Liver (tissue), 9 donors: ENCODE results near the gene HBP1. TPM values are rescaled to one million over a fixed set of nuclear protein-coding genes. Genes with fewer than 3 reads are reported as not detected.

ENCODE experiments used
- DNase-seq: peaks from one replicate; pipeline ENCODE4 v3.0.0-alpha.2; 2017; ENCODE audit warnings: low spot score
- H3K27ac ChIP-seq, 2 donors: one replicate each; pipeline ENCODE4 v1.7.0; 2013; ENCODE audit warnings: inconsistent platforms in 2 of 2, low read length in 2 of 2, control low read depth in 1 of 2, low read depth in 1 of 2, mild to moderate bottlenecking in 1 of 2
- H3K27me3 ChIP-seq, 4 donors: one replicate each; pipeline versions ENCODE4 v1.6.1 to v1.7.0; 2013; ENCODE audit warnings: low read length in 3 of 4, inconsistent platforms in 1 of 4, mild to moderate bottlenecking in 1 of 4, moderate library complexity in 1 of 4; ENCODE audit not compliant: control insufficient read depth in 4 of 4, insufficient read depth in 4 of 4
- H3K36me3 ChIP-seq, 4 donors: one replicate each; pipeline versions ENCODE4 v1.6.1 to v1.7.0; 2013; ENCODE audit warnings: low read length in 3 of 4, mild to moderate bottlenecking in 3 of 4, low read depth in 1 of 4, moderate library complexity in 1 of 4; ENCODE audit not compliant: control insufficient read depth in 4 of 4, insufficient read depth in 3 of 4
- H3K4me1 ChIP-seq, 4 donors: one replicate each; pipeline versions ENCODE4 v1.6.1 to v1.7.0; 2013; ENCODE audit warnings: low read length in 3 of 4, mild to moderate bottlenecking in 3 of 4, moderate library complexity in 1 of 4; ENCODE audit not compliant: control insufficient read depth in 4 of 4, insufficient read depth in 4 of 4
- H3K4me3 ChIP-seq, 3 donors: one replicate each; pipeline versions ENCODE4 v1.6.1 to v1.7.0; 2013; ENCODE audit warnings: low read length in 3 of 3, control low read depth in 1 of 3, low read depth in 1 of 3, mild to moderate bottlenecking in 1 of 3
- H3K9ac ChIP-seq, 2 donors: one replicate each; pipeline ENCODE4 v1.7.0; 2013; ENCODE audit warnings: low read length in 2 of 2, mild to moderate bottlenecking in 2 of 2, moderate library complexity in 2 of 2, control low read depth in 1 of 2, low read depth in 1 of 2
- H3K9me3 ChIP-seq, 4 donors: one replicate each; pipeline versions ENCODE4 v1.6.1 to v1.7.0; 2013; ENCODE audit warnings: low read length in 3 of 4; ENCODE audit not compliant: control insufficient read depth in 4 of 4
- ATF3 ChIP-seq: IDR thresholded peaks from 2 replicates; pipeline ENCODE4 v1.6.1; 2016; ENCODE audit warnings: antibody characterized with exemption
- CTCF ChIP-seq: fragments of 150-350 bp; IDR thresholded peaks from 2 replicates; pipeline ENCODE4 v1.5.1; 2017; ENCODE audit warnings: improper control_type of control experiment, low read depth, low read length; ENCODE audit not compliant: missing input control
- EGR1 ChIP-seq, 2 donors: IDR thresholded peaks; 2 replicates each; pipeline ENCODE4 v1.6.1; 2016 to 2018; ENCODE audit warnings: antibody characterized with exemption in 2 of 2, low read depth in 2 of 2
- FOXA1 ChIP-seq: IDR thresholded peaks from 2 replicates; pipeline ENCODE4 v1.6.1; 2016; ENCODE audit warnings: antibody characterized with exemption
- FOXA2 ChIP-seq: IDR thresholded peaks from 2 replicates; pipeline ENCODE4 v1.6.1; 2016; ENCODE audit warnings: antibody characterized with exemption
- GABPA ChIP-seq, 2 donors: IDR thresholded peaks in 1 of 2; conservative IDR thresholded peaks in 1 of 2; 2 replicates each; pipeline ENCODE4 v1.6.1; 2016; ENCODE audit warnings: antibody characterized with exemption in 2 of 2, mild to moderate bottlenecking in 1 of 2, moderate library complexity in 1 of 2
- HNF4A ChIP-seq, 2 donors: conservative IDR thresholded peaks; 2 replicates each; pipeline ENCODE4 v1.6.1; 2016; ENCODE audit warnings: antibody characterized with exemption in 2 of 2, mild to moderate bottlenecking in 2 of 2
- HNF4G ChIP-seq: IDR thresholded peaks from 2 replicates; pipeline ENCODE4 v1.6.1; 2016; ENCODE audit warnings: antibody characterized with exemption
- JUND ChIP-seq, 2 donors: IDR thresholded peaks; 2 replicates each; pipeline ENCODE4 v1.6.1; 2016; ENCODE audit warnings: antibody characterized with exemption in 2 of 2
- MAX ChIP-seq: IDR thresholded peaks from 2 replicates; pipeline ENCODE4 v1.6.1; 2016; ENCODE audit warnings: antibody characterized with exemption
- NR2F2 ChIP-seq: IDR thresholded peaks from 2 replicates; pipeline ENCODE4 v1.6.1; 2016; ENCODE audit warnings: antibody characterized with exemption
- RAD21 ChIP-seq, 2 donors: IDR thresholded peaks; 2 replicates each; pipeline ENCODE4 v1.6.1; 2016; ENCODE audit warnings: antibody characterized with exemption in 2 of 2, mild to moderate bottlenecking in 2 of 2
- REST ChIP-seq: IDR thresholded peaks from 2 replicates; pipeline ENCODE4 v1.6.1; 2016; ENCODE audit warnings: antibody characterized with exemption, mild to moderate bottlenecking
- RXRA ChIP-seq, 2 donors: IDR thresholded peaks; 2 replicates each; pipeline ENCODE4 v1.6.1; 2017 to 2018; ENCODE audit warnings: antibody characterized with exemption in 2 of 2, mild to moderate bottlenecking in 1 of 2
- SP1 ChIP-seq: IDR thresholded peaks from 2 replicates; pipeline ENCODE4 v1.6.1; 2018; ENCODE audit warnings: antibody characterized with exemption, mild to moderate bottlenecking
- TAF1 ChIP-seq: conservative IDR thresholded peaks from 2 replicates; pipeline ENCODE4 v1.6.1; 2016; ENCODE audit warnings: antibody characterized with exemption, mild to moderate bottlenecking
- YY1 ChIP-seq: IDR thresholded peaks from 2 replicates; pipeline ENCODE4 v1.6.1; 2016; ENCODE audit warnings: antibody characterized with exemption, mild to moderate bottlenecking
- ZBTB33 ChIP-seq: IDR thresholded peaks from 2 replicates; pipeline ENCODE4 v1.6.1; 2016; ENCODE audit warnings: antibody characterized with exemption
- WGBS: extraction: QIAGEN DNeasy Blood & Tissue Kit; methylation state at CpG from one replicate; pipeline ENCODE4 v1.1.7; 2013; 5-methylcytosine and 5-hydroxymethylcytosine counted together
- polyA plus RNA-seq, 2 donors: library from polyadenylated mRNA; stranded (reverse) in 1 of 2; unstranded in 1 of 2; fragments of 200-250 nt in 1 of 2; fragments of >200 nt in 1 of 2; fragmentation: Nextera tagmentation in 1 of 2; extraction: Ambion mirVana in 1 of 2; gene quantifications; one replicate each; pipeline versions ENCODE4 v1.2.1 to v1.2.3, GENCODE V29; 2013 to 2015
- total RNA-seq, 2 donors: library from RNA; depleted of rRNA; stranded (reverse); fragments of >200 nt; gene quantifications; one replicate each; pipeline ENCODE4 v1.2.3, GENCODE V29; 2014
- donor health status: healthy.
- donor health status: healthy.
- donor health status: healthy.
- donor health status: healthy.
- donor health status: healthy.

HBP1 gene
- total and polyA plus RNA-seq, 4 donors = 24.6 to 67.9 (median 48.1) TPM

- TF ChIP-seq ZBTB33 (no peak), EGR1 (IDR thresholded peaks at IDR 0.05; ENCODE audit: low read depth in 2 of 2) (no peak), HNF4G (no peak), TAF1 (no peak), RAD21 (IDR thresholded peaks at IDR 0.05) (no peak), FOXA2 (no peak), GABPA (IDR thresholded peaks at IDR 0.05 in 1 of 2, conservative IDR thresholded peaks at IDR 0.05 in 1 of 2) (no peak)
Measured at GRCh38 chr7:107237451-107237850, 68.6 kb downstream of the HBP1 start (continued).

GRCh38 chr7:107242267-107242666 lies 73.5 kb downstream of the HBP1 start:
- 98% methylated on average over 4 of the region's 4 CpGs for WGBS
- H3K4me3 ChIP-seq = no peak overlapping the region
- TF ChIP-seq RAD21 (IDR thresholded peaks at IDR 0.05) (no peak), YY1 (no peak), HNF4A (conservative IDR thresholded peaks at IDR 0.05) (no peak), NR2F2 (no peak), ATF3 (no peak), ZBTB33 (no peak), FOXA2 (no peak), MAX (no peak), GABPA (IDR thresholded peaks at IDR 0.05 in 1 of 2, conservative IDR thresholded peaks at IDR 0.05 in 1 of 2) (no peak)

GRCh38 chr7:107244613-107245012 lies 75.8 kb downstream of the HBP1 start:
- Histone ChIP-seq H3K9ac (no peak overlapping the region), H3K9me3 (no peaks in the 10 kb centered on the region), H3K27ac (no peak overlapping the region), H3K36me3 (peaks cover 0 to 4% (median 1%) of the 10 kb centered on the region in 4 donors), H3K27me3 (no peaks in the 10 kb centered on the region), H3K4me1 (no peaks in the 10 kb centered on the region), H3K4me3 (no peak overlapping the region)
- WGBS = 98% methylated on average over 2 of the region's 2 CpGs
- DNase-seq = no peak
- TF ChIP-seq RAD21 (IDR thresholded peaks at IDR 0.05) (no peak), TAF1 (no peak), YY1 (no peak), ATF3 (no peak), FOXA1 (no peak), CTCF (no peak), HNF4A (conservative IDR thresholded peaks at IDR 0.05) (no peak), RXRA (IDR thresholded peaks at IDR 0.05) (no peak), HNF4G (no peak), JUND (IDR thresholded peaks at IDR 0.05) (no peak), SP1 (no peak), REST (no peak), NR2F2 (no peak), MAX (no peak), FOXA2 (no peak), EGR1 (IDR thresholded peaks at IDR 0.05; ENCODE audit: low read depth in 2 of 2) (no peak), GABPA (IDR thresholded peaks at IDR 0.05 in 1 of 2, conservative IDR thresholded peaks at IDR 0.05 in 1 of 2) (no peak)

More at GRCh38 chr7:107242267-107242666, 73.5 kb downstream of the HBP1 start:
- H3K36me3 ChIP-seq = no peaks in the 10 kb centered on the region
- no peak overlapping the region for H3K9ac ChIP-seq
- no peak for DNase-seq
- no peaks in the 10 kb centered on the region for H3K27me3 ChIP-seq
- no peaks in the 10 kb centered on the region for H3K9me3 ChIP-seq
- no peaks in the 10 kb centered on the region for H3K4me1 ChIP-seq
- H3K27ac ChIP-seq = no peak overlapping the region
